Measurements from ENCODE around the gene TIPRL.

Gene TIPRL

GRCh38 chr1:168135116-168135920 is 43.4 kb upstream of the TIPRL start:
- TF ChIP-seq POLR2AphosphoS5 (IDR thresholded peaks at IDR 0.05; ENCODE audit: low read depth, low read length), result no peak
- TF ChIP-seq FOXP2 (optimal IDR thresholded peaks at IDR 0.05; ENCODE audit: borderline replicate concordance, extremely low read depth, extremely low read length, insufficient read depth), result no peak
- no peak for TF ChIP-seq REST (IDR thresholded peaks at IDR 0.05; ENCODE audit: insufficient read depth in 1 of 2, low read depth in 2 of 2, low read length in 2 of 2)
- TF ChIP-seq TAF1 (IDR thresholded peaks at IDR 0.05; ENCODE audit: borderline replicate concordance, insufficient read depth, low read length), result no peak
- TF ChIP-seq SIN3A (IDR thresholded peaks at IDR 0.05; ENCODE audit: borderline replicate concordance, insufficient read depth, low read length), result no peak

GRCh38 chr1:168135921-168136708 is 42.6 kb upstream of the TIPRL start:
- no peak for TF ChIP-seq TAF1 (IDR thresholded peaks at IDR 0.05; ENCODE audit: borderline replicate concordance, insufficient read depth, low read length)
- no peak for TF ChIP-seq REST (IDR thresholded peaks at IDR 0.05; ENCODE audit: insufficient read depth in 1 of 2, low read depth in 2 of 2, low read length in 2 of 2)
- TF ChIP-seq FOXP2 (optimal IDR thresholded peaks at IDR 0.05; ENCODE audit: borderline replicate concordance, extremely low read depth, extremely low read length, insufficient read depth), result no peak
- no peak for TF ChIP-seq SIN3A (IDR thresholded peaks at IDR 0.05; ENCODE audit: borderline replicate concordance, insufficient read depth, low read length)
- no peak for TF ChIP-seq POLR2AphosphoS5 (IDR thresholded peaks at IDR 0.05; ENCODE audit: low read depth, low read length)

GRCh38 chr1:168136709-168137514 is 41.9 kb upstream of the TIPRL start, which contains the start of gene GPR161:
Gene GPR161, minus strand, starts transcription at chr1:168136930. Its CDS starts 32,080 bp downstream, at chr1:168104850.
- TF ChIP-seq FOXP2 (optimal IDR thresholded peaks at IDR 0.05; ENCODE audit: borderline replicate concordance, extremely low read depth, extremely low read length, insufficient read depth) (no peak), REST (IDR thresholded peaks at IDR 0.05; ENCODE audit: insufficient read depth in 1 of 2, low read depth in 2 of 2, low read length in 2 of 2) (no peak), POLR2AphosphoS5 (IDR thresholded peaks at IDR 0.05; ENCODE audit: low read depth, low read length) (no peak), TAF1 (IDR thresholded peaks at IDR 0.05; ENCODE audit: borderline replicate concordance, insufficient read depth, low read length) (no peak), SIN3A (IDR thresholded peaks at IDR 0.05; ENCODE audit: borderline replicate concordance, insufficient read depth, low read length) (no peak)

- TF ChIP-seq SIN3A (IDR thresholded peaks at IDR 0.05; ENCODE audit: borderline replicate concordance, insufficient read depth, low read length) (no peak), REST (IDR thresholded peaks at IDR 0.05; ENCODE audit: insufficient read depth in 1 of 2, low read depth in 2 of 2, low read length in 2 of 2) (no peak), POLR2AphosphoS5 (IDR thresholded peaks at IDR 0.05; ENCODE audit: low read depth, low read length) (no peak), TAF1 (IDR thresholded peaks at IDR 0.05; ENCODE audit: borderline replicate concordance, insufficient read depth, low read length) (no peak), FOXP2 (optimal IDR thresholded peaks at IDR 0.05; ENCODE audit: borderline replicate concordance, extremely low read depth, extremely low read length, insufficient read depth) (no peak)
These were observed 41.3 kb upstream of the TIPRL start for GRCh38 chr1:168137515-168137821.
